K562 (cell line): ENCODE results near the gene EXOC3L1. TPM values are rescaled to one million over a fixed set of nuclear protein-coding genes. Genes with fewer than 3 reads are reported as not detected.

Source experiments
- BHLHE40 ChIP-seq: IDR thresholded peaks from 2 replicates; pipeline ENCODE4 v1.6.1; 2011; ENCODE audit warnings: low read length, improper control_type of control experiment
- CBX3 ChIP-seq, 2 experiments: IDR thresholded peaks; 1 replicate in 1 of 2; 2 replicates in 1 of 2; pipeline ENCODE4 v1.6.1; 2012; ENCODE audit warnings: inconsistent platforms in 2 of 2, low read length in 2 of 2, borderline replicate concordance in 1 of 2, control low read depth in 1 of 2
- DEAF1 ChIP-seq: fragments of 450-650 bp; formaldehyde crosslinking; IDR thresholded peaks from 2 replicates; pipeline ENCODE4 v1.4.0; 2020; ENCODE audit warnings: mild to moderate bottlenecking, moderate library complexity
- EP300 ChIP-seq: IDR thresholded peaks from 2 replicates; pipeline ENCODE4 v1.6.1; 2012; ENCODE audit warnings: low read length, improper control_type of control experiment
- HDAC3 ChIP-seq: fragments of 450-650 bp; IDR thresholded peaks from 2 replicates; pipeline ENCODE4 v1.6.1; 2018; ENCODE audit warnings: borderline replicate concordance, mild to moderate bottlenecking, moderate library complexity; ENCODE audit not compliant: partially characterized antibody
- HOXB6 ChIP-seq: fragments of 250-450 bp; sonication (Bioruptor Pico); IDR thresholded peaks from 2 replicates; pipeline ENCODE4 v1.5.1; 2022; ENCODE audit warnings: mild to moderate bottlenecking, borderline replicate concordance
- MTA3 ChIP-seq: fragments of 450-650 bp; formaldehyde crosslinking; IDR thresholded peaks from 2 replicates; pipeline ENCODE4 v1.6.1; 2017; ENCODE audit warnings: mild to moderate bottlenecking, borderline replicate concordance
- MYBL2 ChIP-seq, 2 experiments: fragments of 450-650 bp in 1 of 2; sonication (generic) in 1 of 2; formaldehyde crosslinking in 1 of 2; IDR thresholded peaks; 2 replicates each; pipeline versions ENCODE4 v1.6.1 to v1.8.1; 2017 to 2022; ENCODE audit warnings: borderline replicate concordance in 1 of 2, inconsistent platforms in 1 of 2, low read depth in 1 of 2, mild to moderate bottlenecking in 1 of 2, missing genetic modification reagents in 1 of 2, moderate library complexity in 1 of 2
- NR1H2 ChIP-seq: sonication (generic); formaldehyde crosslinking; IDR thresholded peaks from 2 replicates; pipeline ENCODE4 v1.4.0; 2020; ENCODE audit warnings: mild to moderate bottlenecking, missing genetic modification reagents
- RBM17 ChIP-seq: fragments of 200-400 bp; formaldehyde crosslinking; IDR thresholded peaks from 2 replicates; pipeline ENCODE4 v1.6.1; 2017; ENCODE audit warnings: low read depth, mild to moderate bottlenecking, low read length, borderline replicate concordance
- RBM25 ChIP-seq: fragments of 200-400 bp; formaldehyde crosslinking; IDR thresholded peaks from 2 replicates; pipeline ENCODE4 v1.6.1; 2018; ENCODE audit warnings: low read length, low read depth, moderate library complexity; ENCODE audit not compliant: severe bottlenecking
- RCOR1 ChIP-seq, 2 experiments: IDR thresholded peaks; 2 replicates each; pipeline ENCODE4 v1.6.1; 2012; ENCODE audit warnings: low read depth in 2 of 2, low read length in 2 of 2, borderline replicate concordance in 1 of 2, improper control_type of control experiment in 1 of 2
- RUNX1 ChIP-seq: sonication (generic); IDR thresholded peaks from 2 replicates; pipeline ENCODE4 v1.6.1; 2016; ENCODE audit warnings: antibody characterized with exemption, low read depth
- SP1 ChIP-seq: sonication (generic); formaldehyde crosslinking; IDR thresholded peaks from 2 replicates; pipeline ENCODE4 v1.8.1; 2022; ENCODE audit warnings: mild to moderate bottlenecking, missing genetic modification reagents
- ZBTB1 ChIP-seq: sonication (generic); formaldehyde crosslinking; IDR thresholded peaks from 2 replicates; pipeline ENCODE4 v1.8.1; 2023; ENCODE audit warnings: missing genetic modification reagents, low read depth, mild to moderate bottlenecking, borderline replicate concordance
- ZNF146 ChIP-seq: IDR thresholded peaks from one replicate; pipeline ENCODE4 v1.6.1; 2018; ENCODE audit warnings: missing compliant biosample characterization; ENCODE audit not compliant: unreplicated experiment
- ZNF24 ChIP-seq: fragments of 450-650 bp; IDR thresholded peaks from 2 replicates; pipeline ENCODE4 v1.6.1; 2016
- ZNF79 ChIP-seq: fragments of 250-450 bp; sonication (Bioruptor Pico); IDR thresholded peaks from 2 replicates; pipeline ENCODE4 v1.4.0; 2020; ENCODE audit warnings: low read depth, mild to moderate bottlenecking, moderate library complexity
- polyA plus RNA-seq, 8 experiments: library from polyadenylated mRNA; depleted of rRNA in 4 of 8; stranded (reverse) in 5 of 8; unstranded in 3 of 8; fragments of >200 nt; fragmentation: Nextera tagmentation in 2 of 8; fragmentation: Illumina TruSeq in 1 of 8; extraction: Ambion mirVana in 2 of 8; extraction: Trizol in 1 of 8; gene quantifications; 2 replicates each; pipeline versions ENCODE4 v1.2.1 to v1.2.3, GENCODE V29; 2011 to 2014; ENCODE audit warnings: inconsistent platforms in 1 of 8, missing spikeins in 1 of 8
- total RNA-seq, 7 experiments: library from RNA; depleted of rRNA in 6 of 7; stranded (reverse); fragments of >200 nt in 6 of 7; fragmentation: Illumina TruSeq in 2 of 7; extraction: Trizol in 2 of 7; gene quantifications; 2 replicates each; pipeline versions ENCODE4 v1.2.1 to v1.2.3, GENCODE V29; 2011 to 2021; ENCODE audit warnings: low replicate concordance in 1 of 7
- TF ChIP-seq, protein P1 (sequence below): IDR thresholded peaks from 2 replicates; pipeline ENCODE4 v1.6.1; 2016; ENCODE audit warnings: missing genetic modification characterization, missing compliant biosample characterization
- TF ChIP-seq, protein P2 (sequence below), 2 experiments: IDR thresholded peaks; 2 replicates each; pipeline ENCODE4 v1.6.1; 2011; ENCODE audit warnings: borderline replicate concordance in 1 of 2, control low read depth in 1 of 2, low read depth in 1 of 2, low read length in 1 of 2, mild to moderate bottlenecking in 1 of 2, mixed read lengths in 1 of 2, moderate library complexity in 1 of 2; ENCODE audit not compliant: insufficient read depth in 1 of 2, insufficient read length in 1 of 2, poor library complexity in 1 of 2, severe bottlenecking in 1 of 2; ENCODE audit errors: extremely low read depth in 1 of 2
- TF ChIP-seq, protein P3 (sequence below): sonication (generic); formaldehyde crosslinking; IDR thresholded peaks from 2 replicates; pipeline ENCODE4 v1.9.0; 2022; ENCODE audit warnings: mild to moderate bottlenecking, missing genetic modification reagents

EXOC3L1 gene
- total and polyA plus RNA-seq, 9 of the 15 experiments (the other 6 are each of a cell fraction or from before 2014, with no cell fraction given), result 0.08 TPM; not detected in 8

- TF ChIP-seq MYBL2 (IDR thresholded peaks at IDR 0.05; ENCODE audit: low read depth), result no peak
- no peak for TF ChIP-seq MYBL2 (CRISPR knock-in tag; IDR thresholded peaks at IDR 0.05; ENCODE audit: borderline replicate concordance)
- no peak for TF ChIP-seq ZNF146 (CRISPR knock-in tag)
- TF ChIP-seq RUNX1, result peak; percentile 22; the same call in 1 of the 2 replicates
- no peak for TF ChIP-seq HOXB6 (CRISPR knock-in tag)
- TF ChIP-seq, protein P1, sequence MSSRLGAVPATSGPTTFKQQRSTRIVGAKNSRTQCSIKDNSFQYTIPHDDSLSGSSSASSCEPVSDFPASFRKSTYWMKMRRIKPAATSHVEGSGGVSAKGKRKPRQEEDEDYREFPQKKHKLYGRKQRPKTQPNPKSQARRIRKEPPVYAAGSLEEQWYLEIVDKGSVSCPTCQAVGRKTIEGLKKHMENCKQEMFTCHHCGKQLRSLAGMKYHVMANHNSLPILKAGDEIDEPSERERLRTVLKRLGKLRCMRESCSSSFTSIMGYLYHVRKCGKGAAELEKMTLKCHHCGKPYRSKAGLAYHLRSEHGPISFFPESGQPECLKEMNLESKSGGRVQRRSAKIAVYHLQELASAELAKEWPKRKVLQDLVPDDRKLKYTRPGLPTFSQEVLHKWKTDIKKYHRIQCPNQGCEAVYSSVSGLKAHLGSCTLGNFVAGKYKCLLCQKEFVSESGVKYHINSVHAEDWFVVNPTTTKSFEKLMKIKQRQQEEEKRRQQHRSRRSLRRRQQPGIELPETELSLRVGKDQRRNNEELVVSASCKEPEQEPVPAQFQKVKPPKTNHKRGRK (tag), result no peak
- no peak for TF ChIP-seq HDAC3
- TF ChIP-seq DEAF1 (CRISPR knock-in tag), result peak; percentile 72
- TF ChIP-seq BHLHE40, result peak; percentile 66
- 0 out of 3 replicates have a peak, but pooled peaks of 1 of the 2 experiments have one; percentile 40 for TF ChIP-seq CBX3 (IDR thresholded peaks at IDR 0.05; ENCODE audit: borderline replicate concordance in 1 of 2, low read length in 2 of 2)
- TF ChIP-seq SP1 (CRISPR knock-in tag), result peak; percentile 29; the same call in 1 of the 2 replicates
- peak; percentile 46; the same call in 1 of the 2 replicates for TF ChIP-seq MTA3
- TF ChIP-seq RBM17, result no peak
- TF ChIP-seq NR1H2 (CRISPR knock-in tag), result no peak
- TF ChIP-seq RBM25, result peak; percentile 58
- peak; percentile 51; the same call in 1 of the 2 replicates for TF ChIP-seq ZNF24
- TF ChIP-seq ZBTB1 (CRISPR knock-in tag), result peak; percentile 75; the same call in 1 of the 2 replicates
- TF ChIP-seq, protein P2, sequence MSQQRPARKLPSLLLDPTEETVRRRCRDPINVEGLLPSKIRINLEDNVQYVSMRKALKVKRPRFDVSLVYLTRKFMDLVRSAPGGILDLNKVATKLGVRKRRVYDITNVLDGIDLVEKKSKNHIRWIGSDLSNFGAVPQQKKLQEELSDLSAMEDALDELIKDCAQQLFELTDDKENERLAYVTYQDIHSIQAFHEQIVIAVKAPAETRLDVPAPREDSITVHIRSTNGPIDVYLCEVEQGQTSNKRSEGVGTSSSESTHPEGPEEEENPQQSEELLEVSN (IDR thresholded peaks at IDR 0.05; ENCODE audit: borderline replicate concordance in 1 of 2, extremely low read depth in 1 of 2, insufficient read depth in 1 of 2, insufficient read length in 1 of 2, low read depth in 1 of 2, low read length in 1 of 2, poor library complexity in 1 of 2, severe bottlenecking in 1 of 2), result peak in 1 of 2 experiments; percentile 44
- TF ChIP-seq, protein P3, sequence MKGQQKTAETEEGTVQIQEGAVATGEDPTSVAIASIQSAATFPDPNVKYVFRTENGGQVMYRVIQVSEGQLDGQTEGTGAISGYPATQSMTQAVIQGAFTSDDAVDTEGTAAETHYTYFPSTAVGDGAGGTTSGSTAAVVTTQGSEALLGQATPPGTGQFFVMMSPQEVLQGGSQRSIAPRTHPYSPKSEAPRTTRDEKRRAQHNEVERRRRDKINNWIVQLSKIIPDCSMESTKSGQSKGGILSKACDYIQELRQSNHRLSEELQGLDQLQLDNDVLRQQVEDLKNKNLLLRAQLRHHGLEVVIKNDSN (CRISPR knock-in tag), result 0 out of 2 replicates have a peak, but pooled peaks have one; percentile 15
- 0 out of 2 replicates have a peak, but pooled peaks have one; percentile 3 for TF ChIP-seq EP300
- TF ChIP-seq ZNF79, result no peak
- TF ChIP-seq RCOR1 (IDR thresholded peaks at IDR 0.05; ENCODE audit: borderline replicate concordance in 1 of 2, low read depth in 2 of 2, low read length in 2 of 2), result peak in 1 of 2 experiments; percentile 54; a peak in 1 of 4 replicates
Measured at GRCh38 chr16:67155295-67156142, 34.4 kb downstream of the EXOC3L1 start (continued).
